Measurements from ENCODE around the gene ENDOV.

The ENDOV gene

GRCh38 chr17:80394629-80395216 is 20.2 kb upstream of the ENDOV start:
- Histone ChIP-seq H3K4me3 (ENCODE audit: low read length, poor library complexity, severe bottlenecking) (no peak overlapping the region), H3K9ac (ENCODE audit: low read depth, low read length, poor library complexity, severe bottlenecking) (no peak overlapping the region), H3K4me2 (ENCODE audit: low read depth, low read length, poor library complexity, severe bottlenecking) (no peak overlapping the region), H3K9me3 (ENCODE audit: insufficient read depth, low read depth, low read length) (no peaks in the 10 kb centered on the region), H3K27me3 (ENCODE audit: insufficient read depth, low read length, poor library complexity, severe bottlenecking) (no peaks in the 10 kb centered on the region), H3K9me2 (replicated peaks; ENCODE audit: low read depth, low read length) (no peaks in the 10 kb centered on the region), H3F3A (ENCODE audit: low read depth) (no peaks in the 10 kb centered on the region), H3K79me2 (ENCODE audit: insufficient read depth, low read length) (no peaks in the 10 kb centered on the region), H2AFZ (ENCODE audit: low read length) (no peak overlapping the region), H3K4me1 (ENCODE audit: insufficient read depth, low read length, poor library complexity, severe bottlenecking) (no peaks in the 10 kb centered on the region), H3K36me3 (ENCODE audit: insufficient read depth, low read length) (peaks cover 16% of the 10 kb centered on the region; the same call in 1 of the 2 replicates), H4K20me1 (ENCODE audit: insufficient read depth, low read length, poor library complexity, severe bottlenecking) (no peaks in the 10 kb centered on the region)
- TF ChIP-seq EZH2phosphoT487 (IDR thresholded peaks at IDR 0.05; ENCODE audit: borderline replicate concordance) (no peak), CTCF (conservative IDR thresholded peaks at IDR 0.05; ENCODE audit: low read length) (no peak)

DNA sequence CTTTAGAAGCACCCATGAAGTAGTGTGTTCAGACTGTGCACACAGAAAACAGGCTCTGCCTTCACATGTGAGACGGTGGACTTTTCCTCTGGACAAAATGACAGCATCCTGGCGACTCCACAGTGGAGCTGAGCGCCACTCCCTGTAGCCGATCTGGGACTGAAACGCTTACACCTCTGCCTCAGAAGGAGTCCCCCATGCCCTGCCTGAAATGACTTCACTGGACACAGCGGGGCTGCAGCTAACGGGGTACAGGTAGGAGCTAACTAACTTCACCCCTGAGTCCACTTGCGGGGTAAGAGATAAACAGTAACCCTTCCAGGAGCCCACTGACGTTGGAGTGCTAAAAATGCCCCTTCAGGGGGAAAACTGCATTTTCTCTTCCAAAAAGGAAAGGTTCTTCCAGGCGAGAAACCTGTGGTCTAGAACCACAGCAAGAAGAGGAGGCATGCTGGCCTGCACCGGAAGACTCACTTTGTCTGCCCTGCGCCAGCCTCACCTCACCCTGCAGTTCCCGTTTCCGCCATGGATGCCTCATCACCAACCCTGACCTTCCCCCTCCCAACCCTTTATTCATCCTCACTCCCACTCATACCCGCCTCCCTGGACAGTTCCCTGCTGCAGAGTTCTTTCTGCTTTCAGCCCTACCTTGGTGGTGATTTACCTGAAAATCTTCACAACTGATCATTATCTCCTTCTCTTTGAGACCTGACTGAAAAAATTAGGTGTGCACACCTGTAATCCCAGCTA is 19.4 kb upstream of the ENDOV start:
- peaks cover 9% of the 10 kb centered on the region; the same call in 1 of the 2 replicates for H3K36me3 ChIP-seq (ENCODE audit: insufficient read depth, low read length)
- no peak overlapping the region for H2AFZ ChIP-seq (ENCODE audit: low read length)
- H3K4me1 ChIP-seq (ENCODE audit: insufficient read depth, low read length, poor library complexity, severe bottlenecking) = no peaks in the 10 kb centered on the region
- H3K79me2 ChIP-seq (ENCODE audit: insufficient read depth, low read length) = no peaks in the 10 kb centered on the region
- H3K9me2 ChIP-seq (replicated peaks; ENCODE audit: low read depth, low read length) = no peaks in the 10 kb centered on the region
- H3K4me3 ChIP-seq (ENCODE audit: low read length, poor library complexity, severe bottlenecking) = no peak overlapping the region
- no peaks in the 10 kb centered on the region for H3K27me3 ChIP-seq (ENCODE audit: insufficient read depth, low read length, poor library complexity, severe bottlenecking)
- H3K4me2 ChIP-seq (ENCODE audit: low read depth, low read length, poor library complexity, severe bottlenecking) = no peak overlapping the region
- no peaks in the 10 kb centered on the region for H4K20me1 ChIP-seq (ENCODE audit: insufficient read depth, low read length, poor library complexity, severe bottlenecking)
- no peaks in the 10 kb centered on the region for H3F3A ChIP-seq (ENCODE audit: low read depth)
- H3K9ac ChIP-seq (ENCODE audit: low read depth, low read length, poor library complexity, severe bottlenecking) = no peak overlapping the region
- no peak for TF ChIP-seq EZH2phosphoT487 (IDR thresholded peaks at IDR 0.05; ENCODE audit: borderline replicate concordance)
- TF ChIP-seq CTCF (conservative IDR thresholded peaks at IDR 0.05; ENCODE audit: low read length) = no peak
- H3K9me3 ChIP-seq (ENCODE audit: insufficient read depth, low read depth, low read length) = no peaks in the 10 kb centered on the region

DNA sequence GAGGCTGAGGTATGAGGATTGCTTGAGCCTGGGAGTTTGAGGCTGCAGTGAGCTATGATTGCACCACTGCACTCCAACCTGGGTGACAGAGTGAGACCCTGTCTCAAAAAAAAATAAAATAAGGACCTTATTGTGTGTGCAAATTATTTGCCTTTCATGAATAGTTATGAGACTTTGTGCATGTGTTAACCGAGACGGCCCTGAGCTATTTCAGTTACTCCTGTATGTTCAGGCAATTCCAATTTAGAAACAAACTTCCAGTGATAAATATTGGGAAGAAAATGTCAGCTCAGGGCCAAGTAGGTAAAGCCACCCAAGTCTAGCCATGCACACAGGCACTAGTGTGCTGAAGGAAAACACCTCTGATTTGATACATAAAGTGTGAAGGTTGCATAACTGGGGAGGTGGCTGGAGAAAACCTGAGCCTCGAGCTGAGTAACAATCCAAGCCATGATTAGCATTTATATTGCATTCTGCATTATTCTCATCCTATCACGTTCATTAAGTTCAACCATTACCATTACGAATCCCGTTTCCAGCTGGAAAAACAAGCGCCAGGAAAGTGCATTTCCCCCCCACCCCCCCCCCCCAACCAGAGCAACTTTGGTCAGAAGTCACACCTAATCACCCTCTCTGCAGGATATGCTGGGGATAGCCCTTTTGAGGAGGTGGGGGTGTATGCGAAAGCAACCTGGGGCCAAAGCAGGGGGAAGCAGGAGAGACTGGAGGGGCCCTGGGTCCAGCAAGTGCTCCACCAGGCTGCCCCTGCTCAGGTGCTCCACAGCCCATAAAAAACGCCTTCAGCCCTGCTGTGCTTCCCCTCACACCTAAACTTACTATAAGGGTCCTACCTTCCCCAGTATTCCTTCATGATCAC is 18.6 kb upstream of the ENDOV start:
- H4K20me1 ChIP-seq (ENCODE audit: insufficient read depth, low read length, poor library complexity, severe bottlenecking) = no peaks in the 10 kb centered on the region
- H3K4me2 ChIP-seq (ENCODE audit: low read depth, low read length, poor library complexity, severe bottlenecking) = no peak overlapping the region
- TF ChIP-seq EZH2phosphoT487 (IDR thresholded peaks at IDR 0.05; ENCODE audit: borderline replicate concordance) = no peak
- TF ChIP-seq CTCF (conservative IDR thresholded peaks at IDR 0.05; ENCODE audit: low read length) = no peak
- H3K36me3 ChIP-seq (ENCODE audit: insufficient read depth, low read length) = peaks cover 9% of the 10 kb centered on the region; the same call in 1 of the 2 replicates
- no peaks in the 10 kb centered on the region for H3K27me3 ChIP-seq (ENCODE audit: insufficient read depth, low read length, poor library complexity, severe bottlenecking)
- H3F3A ChIP-seq (ENCODE audit: low read depth) = no peaks in the 10 kb centered on the region
- H3K4me1 ChIP-seq (ENCODE audit: insufficient read depth, low read length, poor library complexity, severe bottlenecking) = no peaks in the 10 kb centered on the region
- H3K4me3 ChIP-seq (ENCODE audit: low read length, poor library complexity, severe bottlenecking) = no peak overlapping the region
- no peak overlapping the region for H3K9ac ChIP-seq (ENCODE audit: low read depth, low read length, poor library complexity, severe bottlenecking)
- no peaks in the 10 kb centered on the region for H3K79me2 ChIP-seq (ENCODE audit: insufficient read depth, low read length)
- H3K9me3 ChIP-seq (ENCODE audit: insufficient read depth, low read depth, low read length) = no peaks in the 10 kb centered on the region
- no peaks in the 10 kb centered on the region for H3K9me2 ChIP-seq (replicated peaks; ENCODE audit: low read depth, low read length)
- H2AFZ ChIP-seq (ENCODE audit: low read length) = no peak overlapping the region

All from Loucy (cell line).